GM21619 (cell line): ENCODE results near the gene LSMEM2.
"Not testable (repeated sequence)": the region's sequence is repeated elsewhere in the genome, so short reads cannot be mapped to it uniquely, and the experiment has no call there.

ENCODE experiments used
- ATAC-seq: cut with Tn5 transposase; IDR thresholded peaks from one replicate; pipeline ENCODE4 v1.9.1; 2021; ENCODE audit not compliant: unreplicated experiment

The LSMEM2 gene

GRCh38 chr3:50245831-50246516, 32.9 kb upstream of the LSMEM2 start:
- peak; percentile 49 for ATAC-seq

- ATAC-seq, result peak; percentile 43
Observed at GRCh38 chr3:50246517-50246954, 32.4 kb upstream of the LSMEM2 start.

- no peak for ATAC-seq
Observed at GRCh38 chr3:50248387-50248786, 30.5 kb upstream of the LSMEM2 start.

GRCh38 chr3:50249457-50249856, 29.4 kb upstream of the LSMEM2 start:
- ATAC-seq, result no peak

GRCh38 chr3:50250514-50250913, 28.4 kb upstream of the LSMEM2 start:
- no peak for ATAC-seq

- ATAC-seq, result no peak
Observed at GRCh38 chr3:50251220-50251619, 27.7 kb upstream of the LSMEM2 start.

- ATAC-seq, result no peak
Observed at GRCh38 chr3:50254577-50255250, 24.2 kb upstream of the LSMEM2 start.

- no peak for ATAC-seq
Observed at GRCh38 chr3:50255251-50255615, 23.7 kb upstream of the LSMEM2 start.

GRCh38 chr3:50256978-50257890, 21.7 kb upstream of the LSMEM2 start:
- ATAC-seq, result no peak

GRCh38 chr3:50258029-50258680, 20.7 kb upstream of the LSMEM2 start:
- no peak for ATAC-seq

GRCh38 chr3:50258979-50259378, 19.9 kb upstream of the LSMEM2 start:
- ATAC-seq, result no peak

GRCh38 chr3:50259432-50260026, 19.4 kb upstream of the LSMEM2 start:
- ATAC-seq, result peak; percentile 8

- peak; percentile 77 for ATAC-seq
Observed at GRCh38 chr3:50260027-50260941, 18.6 kb upstream of the LSMEM2 start.

- ATAC-seq, result no peak
Observed at GRCh38 chr3:50260942-50261441, 17.9 kb upstream of the LSMEM2 start.

GRCh38 chr3:50261505-50261904, 17.4 kb upstream of the LSMEM2 start:
- ATAC-seq, result no peak

GRCh38 chr3:50262200-50262599, 16.7 kb upstream of the LSMEM2 start:
- ATAC-seq, result not testable (repeated sequence)

- ATAC-seq, result no peak
Observed at GRCh38 chr3:50262778-50263177, 16.1 kb upstream of the LSMEM2 start.

- no peak for ATAC-seq
Observed at GRCh38 chr3:50263478-50264382, 15.2 kb upstream of the LSMEM2 start.
